Activated CD8-positive, alpha-beta memory T cell treated with anti-CD3 and anti-CD28 coated beads, Interleukin-2, amount 50 U/mL, for 48 hours (primary cell): Measurements from ENCODE around the gene CDH13.

Experiments used
- DNase-seq: peaks from one replicate; pipeline ENCODE4 v3.0.0-alpha.2; 2020

The CDH13 gene

GRCh38 chr16:83835586-83836566, 1209.1 kb downstream of the CDH13 start:
- no peak for DNase-seq

GRCh38 chr16:83837566-83837965, 1210.8 kb downstream of the CDH13 start:
- DNase-seq, result no peak

GRCh38 chr16:83838151-83838550, 1211.4 kb downstream of the CDH13 start:
- no peak for DNase-seq

- no peak for DNase-seq
Measured at GRCh38 chr16:83839561-83839960, 1212.8 kb downstream of the CDH13 start.

GRCh38 chr16:83840060-83840617, 1213.4 kb downstream of the CDH13 start:
- DNase-seq, result no peak

- no peak for DNase-seq
Measured at GRCh38 chr16:83842291-83842690, 1215.5 kb downstream of the CDH13 start.

- no peak for DNase-seq
Measured at GRCh38 chr16:83842756-83843507, 1216.2 kb downstream of the CDH13 start.

GRCh38 chr16:83843657-83844056, 1216.9 kb downstream of the CDH13 start:
- peak; percentile 40 for DNase-seq

- DNase-seq, result no peak
Measured at GRCh38 chr16:83845263-83845662, 1218.5 kb downstream of the CDH13 start.

- no peak for DNase-seq
Measured at GRCh38 chr16:83847371-83848225, 1220.8 kb downstream of the CDH13 start.

- no peak for DNase-seq
Measured at GRCh38 chr16:83849421-83849820, 1222.7 kb downstream of the CDH13 start.
